ENCODE measurements around the gene ATP5F1E.

ATP5F1E gene

DNA sequence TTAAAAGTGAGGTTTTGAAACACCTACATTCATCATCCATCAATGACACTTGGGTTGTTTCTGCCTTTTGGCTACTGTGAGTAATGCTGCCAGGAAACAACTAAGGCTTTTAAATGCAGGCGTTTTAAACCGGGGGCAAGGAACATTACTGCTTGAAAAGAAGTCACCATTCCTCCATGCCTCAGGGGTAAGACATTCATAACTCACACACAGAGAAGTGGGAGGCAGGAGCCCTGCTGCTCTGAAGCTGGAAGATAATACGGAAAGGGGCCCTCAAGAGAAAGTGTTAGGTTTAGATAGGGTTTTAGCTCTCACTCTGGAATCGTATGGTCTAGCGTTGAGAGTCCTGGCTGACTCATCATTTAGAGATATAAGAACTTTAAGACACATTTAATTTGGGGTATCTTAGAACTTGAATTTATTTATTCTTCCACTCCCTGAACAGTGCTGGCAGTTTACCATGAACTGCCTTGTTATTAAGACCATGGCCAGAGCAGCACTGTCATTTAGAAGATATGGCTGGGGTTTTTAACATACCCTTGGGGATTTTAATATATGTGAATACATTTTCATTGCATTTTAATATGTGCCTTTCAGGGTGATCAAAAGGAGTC is 11.1 kb downstream of the ATP5F1E start:
- no peak for TF ChIP-seq CTCF (IDR thresholded peaks at IDR 0.05; ENCODE audit: extremely low read depth, missing control alignments)
- no peak for DNase-seq (ENCODE audit: low spot score)

- TF ChIP-seq CTCF (IDR thresholded peaks at IDR 0.05; ENCODE audit: extremely low read depth, missing control alignments) = no peak
- DNase-seq (ENCODE audit: low spot score) = no peak
These were observed 12.9 kb downstream of the ATP5F1E start, which contains the start of gene TUBB1 for GRCh38 chr20:59019217-59019616. TSS of gene TUBB1 (plus strand) at chr20:59019429. CDS start at chr20:59019523, 94 bp downstream.

- no peak for TF ChIP-seq CTCF (IDR thresholded peaks at IDR 0.05; ENCODE audit: extremely low read depth, missing control alignments)
- DNase-seq (ENCODE audit: low spot score) = no peak
These were observed 13.3 kb downstream of the ATP5F1E start for GRCh38 chr20:59018817-59019216.

DNA sequence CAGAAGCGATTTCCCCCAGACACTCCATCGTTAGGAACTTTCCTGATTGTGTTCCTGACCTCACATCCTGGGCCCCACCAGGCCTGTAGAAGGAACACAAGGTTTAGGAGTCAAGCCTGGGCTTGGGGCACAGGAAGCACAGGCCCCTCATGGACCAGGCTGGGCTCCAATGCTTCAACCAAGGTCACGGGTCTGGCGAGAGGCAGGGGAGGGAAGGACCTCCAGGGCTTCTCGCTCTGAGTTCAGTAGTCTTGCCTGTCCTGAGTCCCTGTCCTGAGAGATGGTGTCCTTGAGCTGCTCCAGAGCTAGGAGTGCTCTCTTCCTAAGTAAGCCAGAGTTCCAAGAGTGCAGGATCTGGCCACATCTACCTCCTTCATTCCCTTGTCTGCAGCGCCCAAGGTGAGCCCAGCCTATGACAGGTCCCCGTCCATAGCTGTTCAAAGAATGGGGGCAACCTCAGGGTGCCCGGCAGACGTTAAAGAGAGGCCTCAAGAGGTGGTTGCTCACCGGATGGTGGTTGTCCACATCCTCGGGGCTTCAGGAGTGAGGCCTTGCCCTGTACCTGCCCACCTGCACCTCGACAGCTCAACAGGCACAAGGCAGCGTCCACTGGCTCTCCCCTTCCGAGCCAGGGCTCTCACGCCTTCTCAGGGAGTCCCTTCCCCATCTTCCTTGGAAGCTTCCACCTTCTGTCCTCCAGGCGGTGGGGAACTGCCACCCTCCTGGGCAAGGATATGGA is 14.5 kb downstream of the ATP5F1E start:
- TF ChIP-seq CTCF (IDR thresholded peaks at IDR 0.05; ENCODE audit: extremely low read depth, missing control alignments) = no peak
- DNase-seq (ENCODE audit: low spot score) = no peak

GRCh38 chr20:59016795-59017492 is 15.2 kb downstream of the ATP5F1E start:
- no peak for DNase-seq (ENCODE audit: low spot score)
- no peak for TF ChIP-seq CTCF (IDR thresholded peaks at IDR 0.05; ENCODE audit: extremely low read depth, missing control alignments)

GRCh38 chr20:59015812-59016711 is 16.1 kb downstream of the ATP5F1E start:
- DNase-seq (ENCODE audit: low spot score) = no peak
- TF ChIP-seq CTCF (IDR thresholded peaks at IDR 0.05; ENCODE audit: extremely low read depth, missing control alignments) = no peak

Measured in GM20000 (cell line).